Stimulated activated CD4-positive, alpha-beta T cell treated with anti-CD3 and anti-CD28 coated beads, TNF-alpha, amount 100 ng/mL, for 24 hours (primary cell): ENCODE results near the gene SUGP1.

Source experiments
- DNase-seq, 3 experiments: peaks; one replicate each; pipeline ENCODE4 v3.0.0-alpha.2; 2020; ENCODE audit warnings: low read depth in 3 of 3

SUGP1 gene

GRCh38 chr19:19227217-19227616 is 93.1 kb downstream of the SUGP1 start:
- no peak for DNase-seq

GRCh38 chr19:19226663-19227062 is 93.6 kb downstream of the SUGP1 start:
- no peak for DNase-seq

GRCh38 chr19:19226204-19226603 is 94.1 kb downstream of the SUGP1 start:
- no peak for DNase-seq
